Common myeloid progenitor, CD34-positive (primary cell): Measurements from ENCODE around the gene SH2D4B. TPM values are rescaled to one million over a fixed set of nuclear protein-coding genes. Genes with fewer than 3 reads are reported as not detected.

Source experiments
- CTCF ChIA-PET: fragments of 350-600 bp; sonication (Branson Sonifier 250); formaldehyde crosslinking; loops from one replicate; lab custom pipeline; 2021; ENCODE audit warnings: antibody characterized with exemption; lab: Charles Lee
- POLR2A ChIA-PET: fragments of 350-600 bp; sonication (Branson Sonifier 250); formaldehyde crosslinking; loops from one replicate; lab custom pipeline; 2021; ENCODE audit warnings: antibody characterized with exemption; lab: Charles Lee
- DNase-seq, 3 donors: peaks; one replicate each; pipeline versions ENCODE4 v3.0.0 to v3.0.0-alpha.2; 2013
- H3K27ac ChIP-seq, 2 experiments: 1 replicate in 1 of 2; 2 replicates in 1 of 2; pipeline ENCODE4 v1.7.0; 2013; ENCODE audit warnings: inconsistent platforms in 2 of 2, low read length in 2 of 2, mild to moderate bottlenecking in 2 of 2, low read depth in 1 of 2, moderate library complexity in 1 of 2; ENCODE audit not compliant: severe bottlenecking in 2 of 2, insufficient read depth in 1 of 2, poor library complexity in 1 of 2
- H3K27me3 ChIP-seq, 5 experiments: replicated peaks in 2 of 5; 1 replicate in 3 of 5; 2 replicates in 2 of 5; pipeline versions ENCODE4 v1.6.1 to v1.7.0; 2013; ENCODE audit warnings: low read length in 4 of 5, mild to moderate bottlenecking in 2 of 5, moderate library complexity in 2 of 5, inconsistent platforms in 1 of 5; ENCODE audit not compliant: insufficient read depth in 5 of 5, control insufficient read depth in 4 of 5
- H3K36me3 ChIP-seq, 4 experiments: 1 replicate in 2 of 4; 2 replicates in 2 of 4; pipeline versions ENCODE4 v1.6.1 to v1.7.0; 2013; ENCODE audit warnings: low read length in 3 of 4, control low read depth in 1 of 4, mild to moderate bottlenecking in 1 of 4; ENCODE audit not compliant: control insufficient read depth in 4 of 4, insufficient read depth in 4 of 4
- H3K4me1 ChIP-seq, 4 experiments: 1 replicate in 3 of 4; 2 replicates in 1 of 4; pipeline versions ENCODE4 v1.6.1 to v1.7.1; 2013; ENCODE audit warnings: low read length in 3 of 4, mild to moderate bottlenecking in 3 of 4, control low read depth in 1 of 4, inconsistent platforms in 1 of 4, moderate library complexity in 1 of 4; ENCODE audit not compliant: control insufficient read depth in 4 of 4, insufficient read depth in 4 of 4; ENCODE audit errors: control extremely low read depth in 1 of 4
- H3K4me3 ChIP-seq, 7 experiments: 1 replicate in 4 of 7; 2 replicates in 3 of 7; pipeline versions ENCODE4 v1.5.1 to v1.7.0; 2013; ENCODE audit warnings: mild to moderate bottlenecking in 7 of 7, low read length in 6 of 7, moderate library complexity in 6 of 7, inconsistent platforms in 2 of 7, low read depth in 2 of 7, control low read depth in 1 of 7; ENCODE audit not compliant: insufficient read depth in 4 of 7, control insufficient read depth in 1 of 7; ENCODE audit errors: extremely low read depth in 1 of 7
- H3K9me3 ChIP-seq, 5 experiments: 1 replicate in 4 of 5; 2 replicates in 1 of 5; pipeline versions ENCODE4 v1.6.1 to v1.7.1; 2013; ENCODE audit warnings: low read length in 4 of 5, mild to moderate bottlenecking in 2 of 5, inconsistent platforms in 1 of 5, low read depth in 1 of 5, moderate library complexity in 1 of 5; ENCODE audit not compliant: control insufficient read depth in 4 of 5, insufficient read depth in 2 of 5; ENCODE audit errors: control extremely low read depth in 1 of 5
- WGBS: methylation state at CpG from one replicate; pipeline ENCODE4 v1.1.5; 2013; ENCODE audit not compliant: insufficient coverage; 5-methylcytosine and 5-hydroxymethylcytosine counted together
- polyA plus RNA-seq: library from polyadenylated mRNA; unstranded; fragments of 120-200 nt; gene quantifications from one replicate; pipeline ENCODE4 v1.2.1, GENCODE V29; 2013

The SH2D4B gene
- polyA plus RNA-seq, result 0.08 TPM

DNA sequence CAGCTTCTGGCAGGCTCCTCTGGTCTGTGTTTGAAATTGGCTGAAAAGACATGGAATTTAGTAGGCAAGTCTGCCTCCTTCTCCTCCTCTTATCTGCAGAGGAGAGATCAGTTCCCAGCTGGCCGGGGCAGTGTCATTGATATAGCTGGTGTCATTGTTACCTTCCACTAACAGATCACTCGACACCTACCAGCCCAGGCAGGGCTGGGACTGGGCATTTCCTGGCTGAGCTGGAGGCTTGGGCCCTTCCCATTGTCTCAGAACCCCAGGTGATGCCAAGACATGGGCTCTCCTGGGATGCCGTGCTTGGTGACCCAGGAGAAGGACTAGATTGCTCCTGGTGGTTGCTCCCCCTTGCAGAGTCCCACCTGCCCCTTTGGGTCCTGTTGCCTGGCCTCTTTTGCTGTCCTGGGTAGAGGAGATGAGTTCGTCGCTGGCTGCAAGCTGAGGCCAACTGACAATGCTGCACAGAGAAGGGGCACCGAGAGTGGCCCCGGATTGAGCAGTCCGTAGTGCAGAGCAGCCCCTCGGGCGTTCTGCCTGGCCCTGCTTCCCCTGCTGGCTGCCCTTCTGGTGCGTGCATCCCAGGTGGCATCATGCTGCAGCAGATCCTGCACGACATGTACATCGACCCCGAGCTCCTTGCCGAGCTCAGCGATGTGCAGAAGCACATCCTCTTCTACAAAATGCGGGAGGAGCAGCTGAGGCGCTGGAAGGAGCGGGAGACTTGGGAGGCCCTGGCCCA is at the start of gene SH2D4B:
SH2D4B (plus strand) TSS at position 167 of the 745 bp plus-strand sequence; CDS start at position 597, 430 bp downstream.
- ChIA-PET CTCF (interaction anchor here (1.1 kb wide), 1 partner anchor 12 kb away, joined by 4 read pairs; no protein-coding TSS in a partner anchor), POLR2A (no interaction called here)
- H3K36me3 ChIP-seq, result peaks cover 0 to 2% (median 0%) of the 10 kb centered on the region in 4 experiments
- no peak within 1 kb of the TSS for H3K4me3 ChIP-seq
- no peaks in the 10 kb centered on the region for H3K9me3 ChIP-seq
- 97% methylated on average over 19 of the region's 19 CpGs for WGBS
- DNase-seq, result no peak
- H3K4me1 ChIP-seq, result peaks cover 0 to 22% (median 15%) of the 10 kb centered on the region in 4 experiments
- H3K27me3 ChIP-seq, result no peaks in the 10 kb centered on the region
- no peak within 1 kb of the TSS for H3K27ac ChIP-seq

DNA sequence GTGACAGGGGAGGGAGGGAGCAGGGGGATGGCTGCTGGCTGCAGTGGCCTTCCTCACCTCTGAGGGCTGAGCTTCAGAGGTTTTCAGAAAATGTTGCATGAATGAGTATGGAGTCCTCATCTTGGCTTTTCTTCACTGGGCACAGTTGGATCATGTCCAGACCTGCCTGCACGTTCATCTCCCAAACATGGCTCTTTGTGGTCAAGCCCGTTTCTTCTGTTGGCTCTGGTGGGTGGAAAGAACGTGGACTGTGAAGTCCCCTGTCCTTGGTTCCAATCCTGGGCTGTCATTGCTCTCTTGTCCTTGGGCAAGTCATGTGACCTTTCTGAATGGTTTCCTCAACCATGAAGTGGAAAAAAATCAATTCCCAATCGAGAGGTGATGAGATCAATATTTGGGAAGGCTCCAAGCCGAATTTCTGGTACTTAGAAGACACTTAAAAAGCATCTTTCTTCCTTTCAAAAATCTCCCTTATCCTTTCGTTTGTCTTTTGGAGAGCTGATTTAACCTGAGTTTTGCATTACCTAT is 49.1 kb upstream of the SH2D4B start:
- H3K4me3 ChIP-seq, result peak overlapping the region in 1 of 7 experiments; percentile 10
- H3K4me1 ChIP-seq, result peaks cover 29 to 75% (median 61%) of the 10 kb centered on the region in 4 experiments
- H3K27me3 ChIP-seq, result no peaks in the 10 kb centered on the region
- ChIA-PET CTCF (interaction anchor here (1.3 to 7.3 kb wide), 7 partner anchors 10 to 45 kb away, joined by 3 to 59 read pairs (median 21); no protein-coding TSS in a partner anchor), POLR2A (interaction anchor here (1.5 kb wide), 1 partner anchor 18 kb away, joined by 3 read pairs; no protein-coding TSS in a partner anchor)
- no peak for DNase-seq
- H3K36me3 ChIP-seq, result peaks cover 0 to 32% (median 14%) of the 10 kb centered on the region in 4 experiments
- no peaks in the 10 kb centered on the region for H3K9me3 ChIP-seq
- no peak overlapping the region for H3K27ac ChIP-seq
- 61% methylated on average over 3 of the region's 6 CpGs for WGBS

DNA sequence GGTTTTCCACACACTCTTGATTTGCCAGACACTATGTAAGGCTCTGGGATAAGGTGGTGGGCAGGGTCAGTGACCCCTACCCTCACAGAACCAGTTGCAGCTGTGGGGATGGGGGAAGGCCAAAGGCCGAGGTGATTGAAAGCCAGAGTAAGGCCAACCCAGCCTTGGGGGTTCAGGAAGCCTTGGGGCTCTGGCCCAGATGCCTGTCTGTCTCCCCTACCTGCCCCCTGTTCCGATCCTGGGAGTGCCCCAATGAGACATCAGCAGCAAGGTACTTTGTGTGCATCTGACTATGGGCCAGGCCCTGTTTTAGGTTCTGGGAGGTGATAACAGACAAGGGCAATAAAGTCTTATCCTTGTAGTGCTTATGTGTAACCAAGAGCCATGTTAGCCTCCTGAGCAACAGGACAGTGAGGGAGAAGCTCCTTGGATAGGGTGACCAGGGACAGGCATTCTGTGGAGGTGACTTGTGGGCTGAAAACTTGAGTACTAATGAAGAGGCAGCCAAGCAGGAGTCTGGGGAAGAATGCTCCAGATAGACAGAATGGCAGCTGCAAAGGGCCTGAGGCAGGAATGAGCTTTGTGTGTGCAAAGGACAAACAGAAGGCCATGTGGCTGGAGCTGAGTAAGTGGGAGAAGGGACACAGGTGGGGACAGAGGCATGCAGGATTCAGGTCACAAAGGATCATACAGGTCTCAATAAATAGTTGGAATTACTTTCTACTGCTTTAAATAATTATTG is 48.2 kb upstream of the SH2D4B start:
- H3K36me3 ChIP-seq, result peaks cover 0 to 37% (median 16%) of the 10 kb centered on the region in 4 experiments
- H3K9me3 ChIP-seq, result no peaks in the 10 kb centered on the region
- CTCF ChIA-PET, result interaction anchor here (1.3 to 7.3 kb wide), 6 partner anchors 9 to 46 kb away, joined by 4 to 59 read pairs (median 26); no protein-coding TSS in a partner anchor
- no peaks in the 10 kb centered on the region for H3K27me3 ChIP-seq
- H3K4me3 ChIP-seq, result no peak overlapping the region
- 100% methylated on average over 1 of the region's 2 CpGs for WGBS
- DNase-seq, result no peak
- H3K27ac ChIP-seq, result no peak overlapping the region
- POLR2A ChIA-PET, result no interaction called here
- peaks cover 35 to 77% (median 67%) of the 10 kb centered on the region in 4 experiments for H3K4me1 ChIP-seq

DNA sequence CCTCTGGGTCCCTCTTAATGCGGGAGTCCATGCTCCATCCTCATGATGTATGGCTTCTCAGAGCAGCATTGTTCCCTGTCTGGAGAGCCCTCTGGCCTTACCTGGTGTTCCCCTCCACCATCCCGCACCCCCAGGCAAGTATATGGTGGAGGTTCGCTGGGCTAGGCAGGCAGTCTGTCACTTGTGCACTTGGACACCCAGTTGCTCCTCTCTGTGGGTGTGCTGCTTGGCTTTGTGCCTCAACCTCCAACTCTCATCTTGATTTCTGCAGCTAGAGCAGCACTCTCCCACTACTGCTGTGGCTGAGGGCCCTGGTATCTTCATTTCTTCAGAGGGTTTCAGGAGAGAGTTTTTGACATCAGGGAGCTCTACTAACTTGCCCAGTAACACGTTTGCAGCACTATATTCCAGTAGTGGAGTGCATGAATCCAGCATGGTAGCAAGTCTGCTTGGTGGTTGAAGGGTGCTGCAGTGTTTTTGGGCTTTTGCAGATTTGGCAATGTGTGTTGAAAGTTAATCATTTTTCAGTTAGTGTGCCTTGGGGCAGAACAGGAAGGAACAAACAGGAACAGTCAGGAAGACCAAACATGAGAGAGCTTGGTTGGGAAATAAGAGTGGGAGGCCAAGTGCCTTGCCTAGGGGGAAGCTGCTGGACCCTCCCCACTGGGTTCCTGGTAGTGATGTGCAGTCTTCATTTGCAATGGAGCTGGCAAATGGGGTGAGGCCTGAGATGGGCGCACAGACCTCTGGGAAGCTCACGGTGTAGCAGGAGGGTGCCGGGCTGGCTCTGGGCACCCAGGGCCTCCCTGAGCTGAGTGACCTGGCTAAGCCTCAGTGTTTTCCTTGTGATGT is 46.2 kb upstream of the SH2D4B start:
- Histone ChIP-seq H3K27ac (no peak overlapping the region), H3K36me3 (peaks cover 0 to 42% (median 16%) of the 10 kb centered on the region in 4 experiments), H3K4me3 (peak overlapping the region in 1 of 7 experiments; percentile 10), H3K27me3 (no peaks in the 10 kb centered on the region), H3K4me1 (peaks cover 23 to 70% (median 53%) of the 10 kb centered on the region in 4 experiments), H3K9me3 (no peaks in the 10 kb centered on the region)
- POLR2A ChIA-PET, result no interaction called here
- 95% methylated on average over 6 of the region's 7 CpGs for WGBS
- DNase-seq, result no peak
- CTCF ChIA-PET, result interaction anchor here (1.0 to 3.3 kb wide), 9 partner anchors 10 to 113 kb away, joined by 3 to 18 read pairs (median 3); no protein-coding TSS in a partner anchor

DNA sequence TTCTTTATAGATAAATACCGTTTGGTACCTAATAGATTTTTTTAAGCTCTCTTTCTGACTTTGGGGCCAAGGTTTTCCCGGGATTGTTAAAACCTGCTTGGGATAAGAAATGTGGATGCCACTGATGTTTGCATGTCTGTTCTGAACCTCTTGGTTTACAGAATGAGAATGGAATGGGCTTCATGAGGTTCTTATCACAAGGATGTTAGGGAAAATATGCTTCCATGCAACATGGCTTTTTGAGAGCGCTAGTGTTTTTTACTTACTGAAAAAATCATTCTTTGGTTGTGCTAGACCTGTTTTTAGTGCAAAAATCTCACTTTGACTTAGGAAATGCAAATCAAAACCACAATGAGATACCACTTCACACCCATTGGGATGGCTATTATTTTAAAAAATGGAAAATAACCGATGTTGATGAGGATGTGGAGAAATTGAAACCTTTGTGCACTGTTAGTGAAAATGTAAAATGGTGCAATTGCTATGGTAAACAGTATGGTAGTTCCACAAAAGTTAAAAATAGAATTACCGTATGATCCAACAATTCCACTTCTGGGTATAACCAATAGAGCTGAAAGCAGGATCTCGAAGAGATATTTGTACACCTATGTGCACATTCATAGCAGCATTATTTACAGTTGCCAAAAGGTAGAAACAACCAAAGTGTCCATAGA is 44.7 kb upstream of the SH2D4B start:
- CTCF ChIA-PET, result interaction anchor here (0.6 to 3.3 kb wide), 5 partner anchors 12 to 48 kb away, joined by 3 to 18 read pairs (median 11); no protein-coding TSS in a partner anchor
- Histone ChIP-seq H3K4me1 (peaks cover 22 to 68% (median 48%) of the 10 kb centered on the region in 4 experiments), H3K27me3 (no peaks in the 10 kb centered on the region), H3K9me3 (no peaks in the 10 kb centered on the region), H3K27ac (peak overlapping the region in 1 of 2 experiments; percentile 55), H3K36me3 (peaks cover 0 to 42% (median 16%) of the 10 kb centered on the region in 4 experiments), H3K4me3 (peak overlapping the region in 2 of 7 experiments; percentile 10 to 21)
- 80% methylated on average over 2 of the region's 6 CpGs for WGBS
- POLR2A ChIA-PET, result no interaction called here
- DNase-seq, result no peak
